Lower leg skin (tissue), 4 donors: Measurements from ENCODE around the gene ZFAND3. TPM values are rescaled to one million over a fixed set of nuclear protein-coding genes. Genes with fewer than 3 reads are reported as not detected.
"Not testable (repeated sequence)": the region's sequence is repeated elsewhere in the genome, so short reads cannot be mapped to it uniquely, and the experiment has no call there.

ENCODE experiments used
- DNase-seq, 2 donors: peaks; one replicate each; pipeline ENCODE4 v3.0.0-alpha.2; 2019; ENCODE audit warnings: low spot score in 2 of 2
- H3K4me3 ChIP-seq: fragments of 200-600 bp; sonication (generic); 2 replicates; pipeline ENCODE4 v1.5.1; 2017; ENCODE audit warnings: mild to moderate bottlenecking, low read depth; ENCODE audit not compliant: poor library complexity, severe bottlenecking
- POLR2A ChIP-seq, 2 donors: fragments of 450-650 bp; IDR thresholded peaks; one replicate each; pipeline ENCODE4 v1.6.1; 2016 to 2017; ENCODE audit warnings: antibody characterized with exemption in 2 of 2, mild to moderate bottlenecking in 1 of 2, moderate library complexity in 1 of 2
- WGBS, 2 donors: methylation state at CpG; one replicate each; pipeline ENCODE4 v1.1.5; 2018; 5-methylcytosine and 5-hydroxymethylcytosine counted together
- intact Hi-C: fragments of 100-400 bp; cut with DNase I; formaldehyde crosslinking; loops from one replicate; pipeline ENCODE4 v1.15.0; 2023; ENCODE audit warnings: low total_unique reads
- total RNA-seq, 4 donors: library from RNA; depleted of rRNA; stranded (reverse); fragments of >200 nt; gene quantifications; one replicate each; pipeline ENCODE4 v1.1.0, GENCODE V29; 2016
- TF ChIP-seq, protein P1 (sequence below), 3 donors: fragments of 450-650 bp; IDR thresholded peaks; one replicate each; pipeline ENCODE4 v1.5.1; 2016; ENCODE audit warnings: antibody characterized with exemption in 3 of 3, mild to moderate bottlenecking in 3 of 3, moderate library complexity in 2 of 3

The ZFAND3 gene
- total RNA-seq, 4 donors from 2014 or later: 26.3 to 40.8 (median 30.3) TPM

DNA sequence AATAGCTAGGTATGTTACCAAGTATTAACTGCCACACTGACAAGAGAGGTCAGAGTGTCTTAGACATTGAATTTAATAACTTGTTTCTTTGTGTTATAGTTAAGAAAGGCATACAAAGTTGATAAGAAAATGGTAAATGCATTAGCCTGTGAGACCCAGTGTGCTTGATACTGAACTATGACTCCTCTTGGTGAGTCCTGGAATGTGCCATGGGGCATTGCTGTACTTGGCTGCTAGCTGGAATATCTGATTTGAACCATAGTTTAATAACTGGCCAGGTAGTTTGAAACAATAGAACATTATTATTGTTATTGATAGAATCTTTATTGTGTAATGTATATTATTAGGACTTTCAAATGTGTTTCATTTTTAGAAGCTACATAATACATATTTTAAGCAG, 70.0 kb downstream of the ZFAND3 start:
- TF ChIP-seq, protein P1, sequence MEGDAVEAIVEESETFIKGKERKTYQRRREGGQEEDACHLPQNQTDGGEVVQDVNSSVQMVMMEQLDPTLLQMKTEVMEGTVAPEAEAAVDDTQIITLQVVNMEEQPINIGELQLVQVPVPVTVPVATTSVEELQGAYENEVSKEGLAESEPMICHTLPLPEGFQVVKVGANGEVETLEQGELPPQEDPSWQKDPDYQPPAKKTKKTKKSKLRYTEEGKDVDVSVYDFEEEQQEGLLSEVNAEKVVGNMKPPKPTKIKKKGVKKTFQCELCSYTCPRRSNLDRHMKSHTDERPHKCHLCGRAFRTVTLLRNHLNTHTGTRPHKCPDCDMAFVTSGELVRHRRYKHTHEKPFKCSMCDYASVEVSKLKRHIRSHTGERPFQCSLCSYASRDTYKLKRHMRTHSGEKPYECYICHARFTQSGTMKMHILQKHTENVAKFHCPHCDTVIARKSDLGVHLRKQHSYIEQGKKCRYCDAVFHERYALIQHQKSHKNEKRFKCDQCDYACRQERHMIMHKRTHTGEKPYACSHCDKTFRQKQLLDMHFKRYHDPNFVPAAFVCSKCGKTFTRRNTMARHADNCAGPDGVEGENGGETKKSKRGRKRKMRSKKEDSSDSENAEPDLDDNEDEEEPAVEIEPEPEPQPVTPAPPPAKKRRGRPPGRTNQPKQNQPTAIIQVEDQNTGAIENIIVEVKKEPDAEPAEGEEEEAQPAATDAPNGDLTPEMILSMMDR (IDR thresholded peaks at IDR 0.05): no peak
- TF ChIP-seq POLR2A (IDR thresholded peaks at IDR 0.05): no peak
- DNase-seq: no peak
- intact Hi-C loops: no loop called here
- no peak overlapping the region for H3K4me3 ChIP-seq

DNA sequence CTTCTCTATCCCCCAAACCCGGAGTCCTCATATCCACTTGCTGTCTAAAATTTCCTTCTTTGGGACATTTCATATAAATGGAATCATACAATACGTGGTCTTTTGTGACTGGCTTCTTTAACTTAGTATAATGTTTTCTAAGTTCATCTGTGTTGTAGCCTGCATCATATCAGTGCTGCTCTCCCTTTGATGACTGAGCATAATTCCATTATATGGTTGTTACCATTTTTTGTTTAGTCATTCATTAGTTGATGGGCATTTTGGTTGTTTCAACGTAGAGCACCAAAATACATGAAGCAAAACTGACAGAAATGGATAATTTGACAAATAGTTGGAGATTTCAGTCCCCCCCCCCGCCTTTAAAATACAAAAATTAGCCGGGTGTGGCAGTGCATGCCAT, 71.5 kb downstream of the ZFAND3 start:
- intact Hi-C loops: no loop called here
- WGBS, 2 donors: 97 to 98% methylated on average over 5 of the region's 5 CpGs
- TF ChIP-seq, protein P1 (IDR thresholded peaks at IDR 0.05): no peak
- no peak overlapping the region for H3K4me3 ChIP-seq
- no peak for DNase-seq

DNA sequence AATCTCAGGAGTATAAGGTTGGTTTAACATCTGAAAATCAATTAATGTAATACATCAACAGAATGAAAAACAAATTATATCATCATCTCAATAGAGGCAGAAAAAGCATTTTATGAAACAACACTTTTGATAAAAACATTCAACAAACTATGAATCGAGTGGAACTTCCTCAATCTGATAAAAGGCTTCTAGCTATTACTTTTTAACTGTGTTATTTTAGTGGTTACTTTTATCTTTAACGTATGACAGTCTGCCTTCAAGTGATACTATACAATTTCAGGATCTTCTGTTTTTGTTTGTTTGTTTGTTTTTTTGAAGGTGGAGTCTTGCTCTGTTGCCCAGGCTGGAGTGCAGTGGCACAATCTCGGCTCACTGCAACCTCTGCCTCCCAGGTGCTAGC, 73.7 kb downstream of the ZFAND3 start:
- no peak for TF ChIP-seq POLR2A (IDR thresholded peaks at IDR 0.05)
- TF ChIP-seq, protein P1 (IDR thresholded peaks at IDR 0.05): no peak
- intact Hi-C loops: no loop called here
- DNase-seq: no peak
- no peak overlapping the region for H3K4me3 ChIP-seq
- 88 to 90% methylated on average over 3 of the region's 3 CpGs for WGBS, 2 donors

DNA sequence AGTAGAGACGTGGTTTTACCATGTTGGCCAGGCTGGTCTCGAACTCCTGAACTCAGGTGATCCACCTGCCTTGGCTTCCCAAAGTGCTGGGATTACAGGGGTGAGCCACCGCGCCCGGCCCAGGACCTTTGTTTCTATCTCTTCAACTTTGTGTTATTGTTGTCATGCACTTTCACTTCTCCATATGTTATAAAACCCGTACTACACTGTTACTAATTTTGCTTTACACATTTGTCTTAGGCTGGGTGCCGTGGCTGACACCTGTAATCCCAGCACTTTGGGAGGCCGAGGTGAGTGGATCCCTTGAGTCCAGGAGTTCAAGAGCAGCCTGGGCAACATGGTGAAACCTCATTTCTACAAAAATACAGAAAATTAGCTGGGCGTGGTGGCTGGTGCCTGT, 74.2 kb downstream of the ZFAND3 start:
- WGBS, 2 donors: 93 to 94% methylated on average over 9 of the region's 9 CpGs
- H3K4me3 ChIP-seq, intact Hi-C loops, DNase-seq: not testable (repeated sequence)

DNA sequence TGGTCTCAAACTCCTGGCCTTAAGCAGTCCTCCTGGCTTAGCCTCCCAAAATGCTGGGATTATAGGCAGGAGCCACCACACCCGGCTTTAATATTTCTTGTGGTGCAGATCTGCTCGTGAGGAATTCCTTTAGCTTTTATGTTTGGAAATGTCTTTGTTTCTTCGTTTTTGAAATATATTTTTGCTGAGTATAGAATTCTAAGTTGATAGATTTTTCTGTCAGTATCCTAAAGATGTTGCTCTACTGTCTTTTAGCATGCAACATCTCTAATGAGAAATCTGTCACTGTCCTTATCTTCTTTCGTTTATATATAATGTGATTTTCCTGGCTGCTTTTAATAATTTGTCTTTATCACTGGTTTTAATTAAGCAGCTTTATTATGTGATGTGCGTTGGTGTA, 75.1 kb downstream of the ZFAND3 start:
- DNase-seq: no peak
- TF ChIP-seq, protein P1 (IDR thresholded peaks at IDR 0.05): no peak
- TF ChIP-seq POLR2A (IDR thresholded peaks at IDR 0.05): no peak
- intact Hi-C loops: no loop called here
- H3K4me3 ChIP-seq: no peak overlapping the region
- WGBS, 2 donors: 92 to 97% methylated on average over 5 of the region's 5 CpGs

DNA sequence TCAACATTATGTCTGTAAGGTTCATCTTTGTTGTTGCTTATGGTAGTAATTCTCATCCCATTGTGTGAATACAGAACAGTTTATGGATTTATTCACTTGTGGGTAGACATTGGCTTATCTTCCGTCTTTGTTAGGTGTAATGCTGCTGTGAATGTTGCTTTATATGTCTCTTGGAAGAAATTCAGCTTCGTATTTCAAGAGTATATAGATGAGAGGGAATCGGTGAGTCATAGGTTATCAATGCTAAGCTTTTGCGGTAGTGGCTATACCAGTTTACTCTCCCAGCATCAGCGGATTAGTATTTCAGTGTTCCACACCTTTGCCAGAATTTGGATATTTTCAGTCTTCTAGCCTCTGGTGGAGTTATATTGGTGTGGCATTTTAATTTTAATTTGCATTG, 77.8 kb downstream of the ZFAND3 start:
- TF ChIP-seq, protein P1 (IDR thresholded peaks at IDR 0.05): no peak
- no peak for TF ChIP-seq POLR2A (IDR thresholded peaks at IDR 0.05)
- intact Hi-C loops: no loop called here
- WGBS, 2 donors: 63 to 66% methylated on average over 5 of the region's 5 CpGs
- no peak overlapping the region for H3K4me3 ChIP-seq
- DNase-seq: no peak
